Upper lobe of right lung (tissue), 1 donor: Measurements from ENCODE around the gene OLR1. TPM values are rescaled to one million over a fixed set of nuclear protein-coding genes. Genes with fewer than 3 reads are reported as not detected.

Source experiments
- ATAC-seq: fragments of 200-7000 bp; cut with Tn5 transposase; one replicate; pipeline ENCODE4 v1.9.1; 2020; ENCODE audit warnings: mild to moderate bottlenecking, moderate library complexity
- DNase-seq: peaks from one replicate; pipeline ENCODE4 v3.0.0-alpha.2; 2020
- H3K27ac ChIP-seq: fragments of 200-600 bp; one replicate; pipeline ENCODE4 v1.8.0; 2022
- H3K27me3 ChIP-seq: fragments of 200-600 bp; one replicate; pipeline ENCODE4 v1.8.0; 2022; ENCODE audit warnings: mild to moderate bottlenecking
- H3K36me3 ChIP-seq: fragments of 200-600 bp; one replicate; pipeline ENCODE4 v1.8.0; 2022
- H3K4me1 ChIP-seq: fragments of 200-600 bp; one replicate; pipeline ENCODE4 v1.8.0; 2022
- H3K4me3 ChIP-seq: fragments of 200-600 bp; one replicate; pipeline ENCODE4 v1.8.0; 2022; ENCODE audit warnings: mild to moderate bottlenecking
- H3K9me3 ChIP-seq: fragments of 200-600 bp; one replicate; pipeline ENCODE4 v1.8.0; 2022
- CTCF ChIP-seq: fragments of 200-600 bp; IDR thresholded peaks from one replicate; pipeline ENCODE4 v1.8.0; 2022; ENCODE audit warnings: antibody characterized with exemption
- intact Hi-C: fragments of 100-400 bp; cut with DNase I; formaldehyde crosslinking; loops from one replicate; pipeline ENCODE4 v1.11.0; 2022
- total RNA-seq: library from RNA; stranded (reverse); fragmentation: NEBNext Ultra II Directional; extraction: Animal tissue kit (Norgen Biotek cat#: 25700); gene quantifications from one replicate; pipeline ENCODE4 v1.2.1, GENCODE V29; 2021
- donor health status: DM: no; HTN: yes; CAD: no; lungs with severe emphysema.

OLR1 gene
- total RNA-seq, 1 donor from 2014 or later = 96.1 TPM

GRCh38 chr12:10214136-10214894 lies 42.4 kb upstream of the OLR1 start:
- Histone ChIP-seq H3K27me3 (no peaks in the 10 kb centered on the region), H3K36me3 (peaks cover 22% of the 10 kb centered on the region), H3K9me3 (no peaks in the 10 kb centered on the region), H3K4me3 (peak overlapping the region; percentile 70), H3K27ac (peak overlapping the region; percentile 98), H3K4me1 (peaks cover 26% of the 10 kb centered on the region)
- no peak for ATAC-seq
- intact Hi-C loops = no loop called here
- TF ChIP-seq CTCF = no peak
- DNase-seq = no peak

- peak; percentile 77 for ATAC-seq
- H3K4me3 ChIP-seq = peak overlapping the region; percentile 70
- H3K27me3 ChIP-seq = no peaks in the 10 kb centered on the region
- DNase-seq = peak; percentile 91
- H3K36me3 ChIP-seq = peaks cover 14% of the 10 kb centered on the region
- peak overlapping the region; percentile 98 for H3K27ac ChIP-seq
- intact Hi-C loops = no loop called here
- H3K9me3 ChIP-seq = no peaks in the 10 kb centered on the region
- peaks cover 26% of the 10 kb centered on the region for H3K4me1 ChIP-seq
- no peak for TF ChIP-seq CTCF
These were observed 41.5 kb upstream of the OLR1 start for GRCh38 chr12:10213168-10214135.

- Histone ChIP-seq H3K36me3 (peaks cover 7% of the 10 kb centered on the region), H3K27me3 (no peaks in the 10 kb centered on the region), H3K4me3 (peak within 1 kb of the TSS; percentile 70), H3K4me1 (peaks cover 22% of the 10 kb centered on the region), H3K27ac (peak within 1 kb of the TSS; percentile 98), H3K9me3 (no peaks in the 10 kb centered on the region)
- DNase-seq (peak; percentile 92), ATAC-seq (peak; percentile 81)
- intact Hi-C loops = no loop called here
- TF ChIP-seq CTCF = no peak
These were observed 40.8 kb upstream of the OLR1 start, which contains the start of gene GABARAPL1 for GRCh38 chr12:10212739-10213131. Gene GABARAPL1 (plus strand): TSS chr12:10212877. CDS start chr12:10213130, 253 bp downstream.

GRCh38 chr12:10211940-10212738 lies 40.2 kb upstream of the OLR1 start:
- DNase-seq = peak; percentile 99
- Histone ChIP-seq H3K27me3 (no peaks in the 10 kb centered on the region), H3K4me1 (peaks cover 18% of the 10 kb centered on the region), H3K9me3 (no peaks in the 10 kb centered on the region), H3K36me3 (peaks cover under 1% of the 10 kb centered on the region), H3K27ac (peak overlapping the region; percentile 98), H3K4me3 (peak overlapping the region; percentile 70)
- no peak for TF ChIP-seq CTCF
- ATAC-seq = peak; percentile 94
- intact Hi-C loops = no loop called here
